Keratinocyte (primary cell): ENCODE results near the gene GNG13.

Experiments used
- EZH2 ChIP-seq: IDR thresholded peaks from one replicate; pipeline ENCODE4 v1.6.1; 2012; ENCODE audit warnings: inconsistent platforms, mild to moderate bottlenecking, low read length, moderate library complexity
- TF ChIP-seq, protein P1 (sequence below), 3 experiments: IDR thresholded peaks in 1 of 3; conservative IDR thresholded peaks in 1 of 3; optimal IDR thresholded peaks in 1 of 3; 2 replicates in 2 of 3; 3 replicates in 1 of 3; pipeline versions ENCODE3 to v1.5.1; 2011; ENCODE audit warnings: low read length in 3 of 3, mild to moderate bottlenecking in 3 of 3, moderate library complexity in 2 of 3, control low read depth in 1 of 3, inconsistent platforms in 1 of 3; ENCODE audit not compliant: insufficient read depth in 2 of 3; ENCODE audit errors: extremely low read depth in 1 of 3

DNA sequence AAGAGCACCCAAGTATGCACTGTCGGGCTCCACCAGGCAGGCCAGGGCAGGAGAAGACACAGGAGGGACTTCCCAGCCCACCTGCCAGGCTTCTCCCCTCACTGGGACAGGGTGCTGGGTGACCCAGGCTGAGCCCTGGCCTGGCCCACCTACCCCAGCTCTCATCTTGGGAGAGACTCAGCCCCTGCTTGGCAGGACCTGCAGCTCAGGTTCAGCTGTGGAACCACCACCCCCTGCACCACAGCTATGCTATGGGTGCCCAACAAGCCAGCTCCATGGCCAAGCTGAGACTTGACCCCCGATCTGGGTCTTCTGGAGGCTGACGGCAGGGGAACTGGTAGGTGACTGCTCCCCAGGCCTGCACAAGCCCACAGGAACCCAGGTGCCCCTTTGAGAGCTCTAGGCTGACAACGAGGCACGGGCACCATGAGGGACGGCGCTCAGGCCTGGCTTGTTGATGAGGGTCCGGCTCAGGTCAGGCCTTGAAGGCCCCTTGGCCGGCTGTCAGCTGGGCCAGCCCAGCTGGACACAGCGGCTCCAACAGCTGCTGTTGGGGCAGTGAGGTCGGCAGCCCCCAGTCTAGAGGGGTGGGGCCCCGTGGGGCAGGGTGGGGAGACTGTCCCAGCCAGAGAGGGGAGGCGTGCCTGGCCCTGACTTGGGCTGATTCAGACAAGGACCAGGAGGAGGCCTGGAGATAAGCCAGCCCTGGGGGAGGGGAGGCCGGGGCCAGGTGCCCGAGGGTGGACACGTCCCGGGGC is 17.0 kb downstream of the GNG13 start:
- TF ChIP-seq EZH2, result no peak
- TF ChIP-seq, protein P1, sequence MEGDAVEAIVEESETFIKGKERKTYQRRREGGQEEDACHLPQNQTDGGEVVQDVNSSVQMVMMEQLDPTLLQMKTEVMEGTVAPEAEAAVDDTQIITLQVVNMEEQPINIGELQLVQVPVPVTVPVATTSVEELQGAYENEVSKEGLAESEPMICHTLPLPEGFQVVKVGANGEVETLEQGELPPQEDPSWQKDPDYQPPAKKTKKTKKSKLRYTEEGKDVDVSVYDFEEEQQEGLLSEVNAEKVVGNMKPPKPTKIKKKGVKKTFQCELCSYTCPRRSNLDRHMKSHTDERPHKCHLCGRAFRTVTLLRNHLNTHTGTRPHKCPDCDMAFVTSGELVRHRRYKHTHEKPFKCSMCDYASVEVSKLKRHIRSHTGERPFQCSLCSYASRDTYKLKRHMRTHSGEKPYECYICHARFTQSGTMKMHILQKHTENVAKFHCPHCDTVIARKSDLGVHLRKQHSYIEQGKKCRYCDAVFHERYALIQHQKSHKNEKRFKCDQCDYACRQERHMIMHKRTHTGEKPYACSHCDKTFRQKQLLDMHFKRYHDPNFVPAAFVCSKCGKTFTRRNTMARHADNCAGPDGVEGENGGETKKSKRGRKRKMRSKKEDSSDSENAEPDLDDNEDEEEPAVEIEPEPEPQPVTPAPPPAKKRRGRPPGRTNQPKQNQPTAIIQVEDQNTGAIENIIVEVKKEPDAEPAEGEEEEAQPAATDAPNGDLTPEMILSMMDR (optimal IDR thresholded peaks at IDR 0.05 in 1 of 3, IDR thresholded peaks at IDR 0.05 in 1 of 3, conservative IDR thresholded peaks at IDR 0.05 in 1 of 3; ENCODE audit: extremely low read depth in 1 of 3, insufficient read depth in 2 of 3, low read length in 3 of 3), result no peak
